ENCODE data around the gene ZBED6. TPM values are rescaled to one million over a fixed set of nuclear protein-coding genes. Genes with fewer than 3 reads are reported as not detected.
"Not testable (repeated sequence)": the region's sequence is repeated elsewhere in the genome, so short reads cannot be mapped to it uniquely, and the experiment has no call there.

The ZBED6 gene
- total RNA-seq, 3 donors from 2014 or later, result 22.7 to 37.8 (median 28.8) TPM

- no peak for DNase-seq (ENCODE audit: low spot score in 2 of 2)
- Histone ChIP-seq H3K4me1 (no peaks in the 10 kb centered on the region), H3K9me3 (no peaks in the 10 kb centered on the region), H3K27me3 (no peaks in the 10 kb centered on the region), H3K27ac (no peak overlapping the region), H3K4me3 (no peak overlapping the region), H3K36me3 (peaks cover 5% of the 10 kb centered on the region)
- no peak for TF ChIP-seq POLR2A (IDR thresholded peaks at IDR 0.05)
- no peak for TF ChIP-seq CTCF (IDR thresholded peaks at IDR 0.05)
- TF ChIP-seq POLR2AphosphoS5 (IDR thresholded peaks at IDR 0.05), result no peak
- intact Hi-C loops (cut with DNase I; ENCODE audit: low total_unique reads), result no loop called here
These were observed 32.6 kb downstream of the ZBED6 start for GRCh38 chr1:203828002-203828401.

- peaks cover 5% of the 10 kb centered on the region for H3K36me3 ChIP-seq
- no peak for DNase-seq (ENCODE audit: low spot score in 2 of 2)
- peak overlapping the region in 1 of 2 donors; percentile 41 for H3K27ac ChIP-seq
- H3K4me1 ChIP-seq, result no peaks in the 10 kb centered on the region
- H3K27me3 ChIP-seq, result no peaks in the 10 kb centered on the region
- no peaks in the 10 kb centered on the region for H3K9me3 ChIP-seq
- TF ChIP-seq CTCF (IDR thresholded peaks at IDR 0.05), result no peak
- no peak for TF ChIP-seq POLR2AphosphoS5 (IDR thresholded peaks at IDR 0.05)
- no peak for TF ChIP-seq POLR2A (IDR thresholded peaks at IDR 0.05)
- no peak overlapping the region for H3K4me3 ChIP-seq
- intact Hi-C loops (cut with DNase I; ENCODE audit: low total_unique reads), result no loop called here
These were observed 33.1 kb downstream of the ZBED6 start for GRCh38 chr1:203828503-203828902.

- DNase-seq (ENCODE audit: low spot score in 2 of 2); H3K4me3 ChIP-seq; H3K36me3 ChIP-seq; H3K4me1 ChIP-seq; intact Hi-C loops (cut with DNase I; ENCODE audit: low total_unique reads); H3K27me3 ChIP-seq; H3K9me3 ChIP-seq: not testable (repeated sequence)
- H3K27ac ChIP-seq, result peak overlapping the region in 1 of 2 donors; percentile 41
These were observed 33.8 kb downstream of the ZBED6 start for GRCh38 chr1:203829247-203829646.

- Histone ChIP-seq H3K36me3 (peaks cover 5% of the 10 kb centered on the region), H3K4me3 (no peak overlapping the region), H3K27ac (no peak overlapping the region), H3K9me3 (no peaks in the 10 kb centered on the region), H3K4me1 (no peaks in the 10 kb centered on the region), H3K27me3 (no peaks in the 10 kb centered on the region)
- DNase-seq (ENCODE audit: low spot score in 2 of 2), result no peak
- TF ChIP-seq POLR2A (IDR thresholded peaks at IDR 0.05) (no peak), POLR2AphosphoS5 (IDR thresholded peaks at IDR 0.05) (no peak), CTCF (IDR thresholded peaks at IDR 0.05) (no peak)
- intact Hi-C loops (cut with DNase I; ENCODE audit: low total_unique reads), result no loop called here
These were observed 40.1 kb downstream of the ZBED6 start for GRCh38 chr1:203835476-203835875.

- H3K36me3 ChIP-seq, result no peaks in the 10 kb centered on the region
These were observed 43.7 kb downstream of the ZBED6 start for GRCh38 chr1:203839081-203839480.

More at GRCh38 chr1:203839081-203839480, 43.7 kb downstream of the ZBED6 start:
- intact Hi-C loops (cut with DNase I; ENCODE audit: low total_unique reads), result no loop called here
- no peak for DNase-seq (ENCODE audit: low spot score in 2 of 2)
- Histone ChIP-seq H3K4me1 (no peaks in the 10 kb centered on the region), H3K27ac (no peak overlapping the region), H3K4me3 (no peak overlapping the region), H3K9me3 (no peaks in the 10 kb centered on the region), H3K27me3 (no peaks in the 10 kb centered on the region)
- TF ChIP-seq CTCF (IDR thresholded peaks at IDR 0.05) (no peak), POLR2A (IDR thresholded peaks at IDR 0.05) (no peak)
